Placental pericyte (primary cell): Measurements from ENCODE around the gene ASRGL1. TPM values are rescaled to one million over a fixed set of nuclear protein-coding genes. Genes with fewer than 3 reads are reported as not detected.

ENCODE experiments used
- total RNA-seq: library from RNA; depleted of rRNA; stranded (reverse); fragments of >200 nt; gene quantifications from 2 replicates; pipeline ENCODE4 v1.2.3, GENCODE V29; 2012

Gene ASRGL1
- under 0.01 and 0.88 TPM in 2 replicates for total RNA-seq

DNA sequence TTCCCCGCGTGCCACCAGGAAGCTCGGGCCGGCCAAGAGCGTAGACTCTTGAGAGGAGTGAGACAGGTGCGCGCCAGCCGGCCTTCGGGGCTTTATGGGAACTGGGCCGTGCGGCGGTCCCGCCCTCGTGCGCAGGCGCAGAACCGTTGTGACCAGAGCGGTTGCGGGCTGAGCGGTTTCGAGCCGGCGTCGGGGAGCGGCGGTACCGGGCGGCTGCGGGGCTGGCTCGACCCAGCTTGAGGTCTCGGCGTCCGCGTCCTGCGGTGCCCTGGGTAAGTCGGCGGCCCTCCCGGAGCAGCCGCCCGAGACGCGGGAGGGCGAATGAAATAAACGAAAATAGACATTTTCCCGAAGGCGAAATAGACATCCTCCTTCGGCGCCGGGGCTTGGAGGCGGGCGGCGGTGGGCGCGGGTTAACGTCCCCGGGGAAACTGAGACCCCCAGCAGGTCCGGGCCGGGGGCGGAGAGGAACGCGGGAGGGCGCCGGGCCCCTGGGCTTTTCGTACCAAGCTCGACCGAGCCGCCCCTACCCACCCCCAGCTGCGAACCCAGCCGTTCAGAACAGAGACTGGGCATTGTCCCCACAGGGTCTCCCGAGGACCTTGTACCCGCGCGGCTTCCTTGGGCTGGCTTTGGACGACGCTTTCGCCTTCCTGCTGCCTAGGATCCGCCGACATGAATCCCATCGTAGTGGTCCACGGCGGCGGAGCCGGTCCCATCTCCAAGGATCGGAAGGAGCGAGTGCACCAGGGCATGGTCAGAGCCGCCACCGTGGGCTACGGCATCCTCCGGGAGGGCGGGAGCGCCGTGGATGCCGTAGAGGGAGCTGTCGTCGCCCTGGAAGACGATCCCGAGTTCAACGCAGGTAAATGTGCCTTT, at the start of gene ASRGL1:
ASRGL1 (plus strand) TSS at position 146 of the 879 bp plus-strand sequence; CDS start at position 676, 530 bp downstream.

DNA sequence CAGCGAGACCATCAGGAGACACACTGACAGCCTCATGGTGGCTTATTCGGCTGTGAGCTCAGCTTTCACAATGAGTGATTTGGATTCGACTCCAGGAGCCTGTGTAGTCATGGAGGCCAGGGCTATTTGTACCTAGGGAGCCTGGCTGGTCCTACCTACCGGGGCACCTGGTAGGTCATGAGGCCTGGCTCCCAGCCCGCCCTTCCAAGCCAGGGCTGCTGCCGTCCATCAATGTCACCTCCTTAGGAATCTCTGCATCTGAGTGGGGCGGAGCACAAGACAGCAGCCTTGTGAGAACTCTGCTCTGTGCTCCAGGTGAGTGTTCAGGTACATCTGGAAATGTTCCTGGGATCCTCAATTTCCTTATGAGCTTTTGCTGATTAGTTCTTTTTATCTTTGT, 38.3 kb upstream of the ASRGL1 start, which contains the start of gene SCGB1D4:
SCGB1D4 (minus strand) TSS at position 101 of the 400 bp plus-strand sequence; CDS start at position 36, 65 bp downstream.

DNA sequence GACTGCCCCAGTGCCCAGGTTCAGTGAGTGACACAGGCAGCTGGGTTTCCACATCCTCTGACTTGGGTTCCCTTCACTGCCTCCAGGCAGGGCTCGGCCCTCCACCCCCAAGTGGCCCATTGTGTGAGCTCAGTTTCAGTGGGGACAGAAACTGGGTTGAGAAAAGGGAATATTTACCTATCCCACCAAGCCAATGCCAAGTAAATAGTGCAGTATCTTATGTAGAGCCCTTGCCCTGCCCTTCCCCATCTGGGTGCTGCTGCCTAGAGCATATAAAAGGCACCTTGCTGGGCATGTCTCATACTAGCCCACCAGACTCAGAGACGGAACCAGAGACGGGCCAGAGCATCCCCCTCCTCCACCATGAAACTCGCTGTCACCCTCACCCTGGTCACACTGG, 81.5 kb downstream of the ASRGL1 start, which contains the start of gene SCGB1A1:
SCGB1A1 (plus strand) TSS at position 301 of the 400 bp plus-strand sequence; CDS start at position 364, 63 bp downstream.

Other genes with a start within 250 kb of the ASRGL1 start
- gene INCENP, start 213.4 kb upstream of the ASRGL1 start, total RNA-seq = 7.9 and 87.9 TPM in 2 replicates
- gene SCGB1D1, start 147.2 kb upstream of the ASRGL1 start, total RNA-seq = not detected in 2 replicates
- not detected in 2 replicates for gene SCGB2A1, start 128.8 kb upstream of the ASRGL1 start, total RNA-seq
- gene SCGB1D2, start 95.2 kb upstream of the ASRGL1 start, total RNA-seq = not detected in 2 replicates
- not detected in 2 replicates for gene SCGB2A2, start 67.3 kb upstream of the ASRGL1 start, total RNA-seq
- gene SCGB1D4, start 38.4 kb upstream of the ASRGL1 start, total RNA-seq = not detected in 2 replicates
- not detected in 2 replicates for gene SCGB1A1, start 81.6 kb downstream of the ASRGL1 start, total RNA-seq
- gene AHNAK, start 209.4 kb downstream of the ASRGL1 start, total RNA-seq = 206 and 490 TPM in 2 replicates
- gene EEF1G, start 236.4 kb downstream of the ASRGL1 start, total RNA-seq = 914 and 1,622 TPM in 2 replicates